Measurements from ENCODE around the gene LYRM1.
"Not testable (repeated sequence)": the region's sequence is repeated elsewhere in the genome, so short reads cannot be mapped to it uniquely, and the experiment has no call there.

LYRM1 gene

DNA sequence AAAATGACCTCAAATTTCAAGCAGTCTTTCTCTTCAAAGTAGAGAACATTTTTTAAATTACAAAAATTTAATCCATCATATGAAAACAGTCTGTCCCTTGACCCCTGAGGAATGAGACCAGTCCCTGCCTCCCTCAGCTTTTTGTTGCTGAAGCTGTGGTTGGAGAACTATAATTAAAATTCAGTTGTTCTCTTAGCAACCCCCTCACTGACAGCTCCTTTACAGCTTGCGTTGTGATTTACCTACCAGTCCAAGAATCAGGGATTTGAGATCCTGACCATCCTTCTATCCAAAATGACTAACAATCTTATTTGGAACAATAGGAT, 29.8 kb downstream of the LYRM1 start:
- in situ Hi-C loops (cut with MboI; ENCODE audit: low sequenced_read_pairs), result no loop called here

DNA sequence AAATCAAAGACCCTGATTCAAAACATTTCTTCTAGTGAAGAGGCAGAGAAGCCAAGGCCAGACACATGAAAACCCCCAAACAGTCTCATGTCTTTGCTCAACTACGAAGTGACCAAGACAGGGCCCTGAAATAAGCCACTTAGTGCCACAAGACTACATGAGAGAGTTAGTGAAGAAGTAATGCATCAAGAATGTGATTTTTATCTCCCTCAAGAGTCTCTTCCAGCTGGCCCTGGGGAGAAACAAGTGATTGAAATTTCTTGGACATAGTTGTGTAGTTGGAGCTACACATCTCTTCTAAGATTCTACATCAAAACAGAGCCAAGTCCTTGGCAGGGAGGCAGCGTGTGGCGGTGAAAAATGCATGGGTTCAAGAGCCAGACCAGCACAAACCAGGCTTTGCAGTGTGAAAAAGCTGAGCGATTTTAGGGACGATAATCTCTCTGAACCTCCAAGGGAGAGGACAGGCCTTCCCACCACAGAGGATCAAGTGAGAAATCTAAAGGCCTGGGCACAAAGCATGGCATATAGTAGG, 30.6 kb downstream of the LYRM1 start:
- in situ Hi-C loops (cut with MboI; ENCODE audit: low sequenced_read_pairs), result no loop called here

DNA sequence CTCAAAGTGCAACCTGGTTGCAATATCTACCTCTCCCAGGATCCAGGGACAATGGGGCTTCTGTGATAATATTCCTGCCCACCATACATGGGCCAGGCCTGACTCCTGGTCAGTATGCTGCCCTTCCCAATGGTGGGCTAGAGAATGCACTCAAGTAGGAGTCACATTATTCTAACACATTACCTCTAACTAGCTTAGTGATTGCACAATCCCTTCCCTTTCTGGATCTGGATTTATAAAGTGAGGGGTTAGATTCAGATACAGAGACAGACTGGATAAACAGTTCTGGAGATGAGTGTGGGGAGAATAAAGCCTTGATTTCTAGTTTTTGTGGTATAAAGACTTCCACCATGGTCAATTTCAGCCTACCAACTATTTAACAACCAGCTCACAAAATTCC, 33.0 kb downstream of the LYRM1 start:
- in situ Hi-C loops (cut with MboI; ENCODE audit: low sequenced_read_pairs), result no loop called here

DNA sequence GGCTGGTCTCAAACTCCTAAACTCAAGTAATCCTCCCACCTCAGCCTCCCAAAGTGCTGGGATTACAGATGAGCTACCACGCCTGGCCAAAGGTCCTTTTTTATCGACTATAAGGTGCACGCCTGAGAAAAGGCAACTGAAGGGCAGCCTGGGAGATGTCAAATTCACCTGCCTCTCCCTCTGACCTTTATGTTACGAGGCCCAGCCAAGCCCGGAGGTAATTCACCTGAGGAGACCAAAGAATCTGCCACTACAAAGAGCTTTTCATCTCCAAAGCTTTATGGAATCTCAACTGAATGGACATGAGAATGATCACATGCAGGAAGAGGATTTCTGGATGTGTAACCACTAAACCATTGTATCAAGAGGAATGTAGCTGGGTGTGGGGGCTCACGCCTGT, 37.2 kb downstream of the LYRM1 start:
- in situ Hi-C loops (cut with MboI; ENCODE audit: low sequenced_read_pairs), result no loop called here

DNA sequence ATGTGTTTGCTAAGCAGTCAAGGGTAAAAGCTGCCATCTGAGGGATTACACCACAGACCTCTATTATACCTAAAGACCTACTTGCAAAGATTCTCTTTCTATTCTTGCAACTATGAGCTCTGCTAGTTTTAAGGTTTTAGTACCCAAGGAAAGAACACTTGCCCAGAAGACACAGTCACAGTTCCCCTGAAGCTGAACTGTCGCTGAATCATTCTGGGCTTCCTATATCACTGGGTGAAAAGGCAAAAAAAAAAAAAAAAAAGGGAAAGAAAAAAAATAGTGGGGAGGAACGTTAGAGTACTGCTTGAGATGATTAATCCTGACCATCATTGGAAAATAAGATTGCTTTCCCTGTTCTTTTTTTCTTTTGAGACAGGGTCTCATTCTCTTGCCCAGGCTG, 37.9 kb downstream of the LYRM1 start:
- in situ Hi-C loops (cut with MboI; ENCODE audit: low sequenced_read_pairs), result no loop called here

DNA sequence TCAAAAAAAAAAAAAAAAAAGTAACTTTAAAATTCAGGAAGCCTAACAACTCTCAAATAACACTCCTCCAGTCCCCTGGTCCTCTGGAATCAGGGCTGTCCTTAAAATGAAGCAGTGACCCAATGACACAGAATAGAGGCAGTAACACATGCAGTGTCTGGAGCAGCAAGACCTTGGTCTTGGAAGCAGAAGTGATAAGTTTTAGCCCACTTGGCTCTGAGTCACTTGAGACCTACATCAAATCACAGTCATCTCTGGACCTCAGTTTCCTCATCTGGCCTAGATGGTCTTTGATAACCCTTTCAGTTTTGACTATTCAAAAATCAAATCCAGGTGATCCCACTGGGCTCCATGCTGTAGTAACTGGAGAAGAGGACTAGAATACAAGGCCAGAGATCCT, 39.0 kb downstream of the LYRM1 start:
- in situ Hi-C loops (cut with MboI; ENCODE audit: low sequenced_read_pairs), result no loop called here

DNA sequence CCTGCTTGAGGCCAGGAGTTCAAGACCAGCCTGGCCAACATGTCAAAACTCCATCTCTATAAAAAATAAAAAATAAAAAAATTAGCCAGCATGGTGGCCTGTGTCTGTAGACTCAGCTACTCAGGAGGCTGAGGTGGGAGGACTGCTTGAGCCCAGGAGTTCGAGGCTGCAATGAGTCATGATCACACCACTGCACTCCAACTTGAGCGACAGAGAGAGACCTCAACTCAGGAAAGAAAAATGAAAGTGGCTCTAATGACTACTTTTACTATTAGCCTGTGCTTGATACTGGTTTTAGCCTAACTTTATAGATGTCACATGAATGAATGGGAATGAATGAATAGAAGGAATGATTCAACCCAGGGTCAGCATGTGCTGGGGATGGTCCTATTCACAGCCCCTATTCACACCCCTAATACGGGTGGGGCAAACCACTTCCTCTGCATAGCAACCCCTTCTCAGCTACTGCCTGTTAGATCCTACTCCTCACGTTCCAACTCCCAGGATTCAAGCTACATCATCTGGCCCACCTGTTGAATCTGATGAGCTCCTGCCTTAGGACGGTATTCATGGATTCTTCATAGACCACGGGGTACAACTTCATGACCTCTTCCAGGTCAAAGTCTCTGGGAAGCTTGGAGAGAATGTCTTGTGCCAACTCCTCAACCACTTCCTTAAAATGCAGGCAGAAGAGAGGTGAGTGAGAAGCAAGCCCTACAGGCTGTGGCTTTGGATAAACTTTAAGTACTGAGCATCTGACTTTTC, 40.5 kb downstream of the LYRM1 start:
- in situ Hi-C loops (cut with MboI; ENCODE audit: low sequenced_read_pairs), result no loop called here

DNA sequence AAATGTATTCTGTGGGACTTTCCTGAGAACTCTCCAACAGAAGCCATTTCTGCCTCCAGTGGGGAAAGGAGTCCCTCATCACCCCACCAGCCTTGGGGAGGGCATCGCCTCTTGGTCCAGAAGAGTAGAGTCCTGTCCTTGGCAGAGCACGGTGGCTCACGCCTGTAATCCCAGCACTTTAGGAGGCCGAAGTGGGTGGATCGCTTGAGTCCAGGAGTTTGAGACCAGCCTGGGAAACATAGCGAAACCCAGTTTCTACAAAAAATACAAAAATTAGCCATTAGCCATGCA, 41.0 kb downstream of the LYRM1 start:
- in situ Hi-C loops (cut with MboI; ENCODE audit: low sequenced_read_pairs), result no loop called here

DNA sequence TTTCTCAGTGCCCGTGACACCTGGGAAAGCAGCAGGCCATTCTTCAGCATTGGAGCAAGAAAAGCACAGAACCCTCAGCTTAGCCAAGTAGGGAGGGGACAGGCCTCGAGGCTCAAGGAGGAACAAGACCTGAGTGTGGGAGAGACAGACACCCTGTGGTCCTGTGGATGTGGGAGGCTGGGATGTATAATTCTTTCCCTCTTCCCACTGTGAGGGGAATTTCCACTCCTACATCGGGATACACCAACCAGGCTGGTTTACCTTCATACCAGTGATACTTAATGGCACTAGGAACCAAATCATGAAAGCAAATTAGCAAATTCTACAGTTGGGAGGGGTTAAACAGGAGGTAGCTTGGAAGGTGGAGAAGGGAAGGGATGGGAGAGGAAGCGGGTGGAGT, 41.7 kb downstream of the LYRM1 start:
- in situ Hi-C loops (cut with MboI; ENCODE audit: low sequenced_read_pairs), result no loop called here

DNA sequence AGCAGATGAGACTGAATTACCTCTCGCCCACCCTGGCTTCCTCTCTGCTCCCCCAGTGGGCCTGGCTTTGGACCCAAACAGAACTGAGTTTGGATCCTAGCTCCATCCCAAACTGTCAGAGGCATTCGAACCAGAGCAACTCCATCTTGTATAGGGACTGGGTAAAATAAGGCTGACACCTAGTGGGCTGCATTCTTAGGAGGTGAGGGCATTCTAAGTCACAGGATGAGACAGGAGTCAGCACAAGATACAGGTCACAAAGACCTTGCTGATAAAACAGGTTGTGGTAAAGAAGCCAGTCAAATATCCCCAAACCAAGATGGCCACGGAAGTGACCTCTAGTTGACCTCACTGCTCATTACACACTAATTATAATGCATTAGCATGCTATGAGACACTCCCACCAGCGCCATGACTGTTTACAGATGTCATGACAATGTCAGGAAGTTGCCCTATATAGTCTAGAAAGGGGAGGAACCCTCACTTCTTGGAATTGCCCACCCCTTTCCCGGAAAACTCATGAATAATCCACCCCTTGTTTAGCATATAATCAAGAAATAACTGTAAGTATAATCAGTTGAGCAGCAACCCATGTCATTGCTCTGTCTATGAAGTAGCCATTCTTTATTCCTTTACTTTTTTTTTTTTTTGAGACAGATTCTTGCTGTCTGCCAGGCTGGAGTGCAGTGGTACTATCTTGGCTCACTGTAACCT, 44.4 kb downstream of the LYRM1 start:
- in situ Hi-C loops (cut with MboI; ENCODE audit: low sequenced_read_pairs), result no loop called here

DNA sequence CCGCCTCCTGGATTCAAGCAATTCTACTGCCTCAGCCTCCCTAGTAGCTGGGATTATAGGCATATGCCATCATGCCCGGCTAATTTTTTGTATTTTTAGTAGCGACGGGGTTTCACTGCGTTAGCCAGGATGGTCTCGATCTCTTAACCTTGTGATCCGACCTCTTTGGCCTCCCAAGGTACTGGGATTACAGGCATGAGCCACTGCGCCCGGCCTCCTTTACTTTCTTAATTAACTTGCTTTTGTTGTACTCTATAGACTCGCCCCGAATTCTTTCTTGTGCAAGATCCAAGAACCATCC, 45.0 kb downstream of the LYRM1 start:
- in situ Hi-C loops (cut with MboI; ENCODE audit: low sequenced_read_pairs), result not testable (repeated sequence)

DNA sequence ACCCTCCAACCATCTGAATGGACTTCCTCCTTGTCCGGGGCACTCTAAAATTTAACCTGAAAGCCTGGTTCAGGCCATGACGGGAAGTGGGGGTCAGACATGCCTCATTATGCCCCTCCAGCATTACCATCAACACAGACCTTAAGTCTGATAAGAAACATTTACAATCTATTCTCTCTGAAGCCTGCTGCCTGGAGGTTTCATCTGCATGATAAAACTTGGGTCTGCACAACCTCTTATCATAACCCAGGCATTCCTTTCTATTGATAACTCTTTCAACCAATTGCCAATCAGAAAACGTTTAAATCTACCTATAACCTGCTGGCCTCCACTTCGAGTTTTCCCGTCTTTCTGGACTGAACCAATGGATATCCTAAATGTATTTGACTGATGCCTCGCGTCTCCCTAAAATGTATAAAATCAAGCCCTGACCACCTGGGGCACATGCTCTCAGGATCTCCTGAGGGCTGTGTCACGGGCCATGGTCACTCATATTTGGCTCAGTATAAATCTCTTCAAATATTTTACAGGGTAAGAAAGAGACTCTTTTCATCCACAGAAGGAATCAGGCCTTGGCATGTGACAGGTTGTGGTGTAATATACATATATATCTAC, 45.6 kb downstream of the LYRM1 start:
- in situ Hi-C loops (cut with MboI; ENCODE audit: low sequenced_read_pairs), result no loop called here

DNA sequence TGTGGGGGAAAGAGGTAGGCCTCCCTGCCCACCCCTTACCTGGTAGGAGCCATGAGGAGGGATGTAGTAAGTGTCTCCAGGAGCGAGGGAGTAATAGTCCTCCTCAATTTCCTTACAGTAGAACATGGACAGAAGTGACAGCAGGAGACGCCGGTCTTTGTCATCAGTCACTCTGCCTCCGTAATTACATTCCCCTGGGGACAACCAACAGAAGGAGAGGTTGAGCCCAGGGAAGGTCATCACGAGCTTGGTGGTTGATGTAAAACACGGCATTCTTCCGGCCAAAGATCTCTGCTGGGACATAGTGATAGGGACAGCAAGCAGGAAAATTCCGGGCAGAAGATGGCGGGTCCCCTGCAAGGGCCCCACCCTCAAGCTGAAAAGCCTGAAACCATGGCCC, 47.9 kb downstream of the LYRM1 start:
- in situ Hi-C loops (cut with MboI; ENCODE audit: low sequenced_read_pairs), result no loop called here

DNA sequence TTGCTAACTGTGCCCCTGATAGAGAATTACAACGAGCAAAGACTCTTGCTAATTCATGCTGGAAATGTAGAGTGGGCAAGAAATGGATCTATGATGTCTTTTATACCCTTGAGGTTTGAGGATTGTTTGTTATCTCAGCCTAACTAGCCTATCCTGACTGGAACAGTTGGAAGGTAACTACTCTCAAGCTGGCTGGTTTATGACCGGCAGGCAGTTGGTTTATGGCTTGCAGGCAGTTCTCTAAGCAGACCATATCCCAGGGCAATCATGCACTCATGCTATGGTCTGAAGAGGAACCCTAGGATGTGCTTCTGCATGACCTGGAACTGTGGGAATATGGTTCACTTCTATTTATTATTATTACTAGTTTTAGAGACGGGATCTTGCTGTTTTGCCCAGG, 49.1 kb downstream of the LYRM1 start:
- in situ Hi-C loops (cut with MboI; ENCODE audit: low sequenced_read_pairs), result no loop called here

DNA sequence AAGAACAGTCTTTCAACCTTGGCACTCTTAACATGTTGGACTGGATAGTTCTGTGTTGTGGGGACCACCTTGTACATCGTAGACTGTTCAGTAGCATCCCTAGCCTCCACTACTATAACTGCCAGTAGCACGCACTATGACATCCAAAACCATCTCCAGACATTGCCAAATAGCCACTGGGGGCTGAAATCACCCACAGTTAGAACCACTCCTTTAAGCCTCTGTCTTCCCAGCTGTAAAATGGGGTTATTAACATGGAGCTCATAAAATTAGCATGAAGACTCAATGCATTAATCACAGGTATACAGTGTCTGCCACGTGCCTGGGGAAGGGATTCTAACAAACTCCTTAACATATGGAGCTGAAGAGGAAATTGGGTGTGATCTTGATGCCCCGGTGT, 49.7 kb downstream of the LYRM1 start:
- in situ Hi-C loops (cut with MboI; ENCODE audit: low sequenced_read_pairs), result no loop called here

DNA sequence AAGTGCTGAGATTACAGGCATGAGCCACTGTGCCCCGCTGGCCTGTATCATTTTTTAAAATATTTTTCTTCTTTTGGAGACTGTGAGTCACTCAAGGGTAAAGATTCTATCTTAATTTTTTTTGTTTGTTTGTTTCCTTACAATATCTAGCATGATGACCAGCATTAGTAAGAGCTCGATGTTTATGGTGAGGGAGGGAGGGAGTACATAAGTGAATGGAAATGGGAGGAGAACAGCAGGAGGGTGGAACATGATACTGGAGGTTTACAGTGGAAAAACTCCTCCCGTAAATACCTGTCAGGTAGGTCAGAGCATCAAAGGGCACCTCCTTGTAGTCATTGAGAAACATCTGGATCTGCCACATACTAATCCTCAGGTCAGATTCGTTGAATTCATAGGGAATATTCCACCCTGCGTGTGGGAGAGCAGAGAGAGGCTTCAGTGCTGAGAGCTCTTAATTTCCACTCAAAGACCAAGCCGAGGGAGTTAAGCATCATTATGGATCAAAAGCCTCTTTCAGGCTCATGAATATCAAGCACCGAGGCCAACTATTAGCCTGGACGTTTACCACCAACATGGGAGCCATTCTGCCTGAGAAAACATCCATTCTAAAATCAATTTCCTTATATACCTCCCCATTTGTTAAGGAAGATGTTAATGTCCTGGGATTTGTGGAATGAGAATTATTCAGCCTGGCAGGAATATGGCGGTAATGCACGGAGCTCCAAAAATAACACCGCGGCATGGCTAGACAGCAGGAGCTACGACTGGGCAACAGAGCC, 51.8 kb downstream of the LYRM1 start:
- in situ Hi-C loops (cut with MboI; ENCODE audit: low sequenced_read_pairs), result no loop called here

DNA sequence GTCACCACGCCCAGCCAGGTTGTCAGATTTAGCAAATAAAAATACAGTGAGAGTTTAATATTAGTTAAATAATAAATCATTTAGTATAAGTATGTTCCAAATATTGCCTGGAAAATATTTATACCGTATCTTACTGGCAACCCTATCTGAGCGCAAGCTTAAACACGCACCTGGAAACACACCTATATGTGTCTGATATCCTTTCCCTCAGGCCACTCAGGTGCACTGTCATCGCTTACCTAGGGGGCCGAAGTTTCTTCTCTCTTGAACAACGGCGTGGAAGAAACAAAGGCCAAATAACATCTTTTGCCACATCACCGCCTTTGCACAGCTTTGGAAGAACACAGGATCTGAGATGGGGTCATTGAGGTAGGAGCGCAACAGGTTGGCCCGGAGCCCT, 54.0 kb downstream of the LYRM1 start:
- in situ Hi-C loops (cut with MboI; ENCODE audit: low sequenced_read_pairs), result no loop called here

DNA sequence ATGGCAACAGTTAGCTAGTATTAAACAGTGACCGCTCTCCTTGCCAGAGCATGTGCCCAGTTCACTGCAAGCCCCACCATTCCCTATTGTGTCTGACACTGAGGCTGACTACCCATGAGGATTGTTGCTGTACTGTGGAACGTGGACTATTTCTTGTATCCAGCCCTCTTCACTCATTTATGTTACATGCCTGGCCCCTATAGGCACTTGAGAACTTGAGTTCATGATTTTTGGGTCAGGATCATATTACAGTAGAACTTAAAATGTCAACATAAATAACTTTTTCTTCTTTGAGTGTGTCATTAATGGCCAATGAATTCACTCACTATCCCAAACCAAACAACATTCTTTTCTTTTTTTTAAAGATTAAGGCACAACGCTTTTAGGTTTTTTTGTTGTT, 55.7 kb downstream of the LYRM1 start:
- in situ Hi-C loops (cut with MboI; ENCODE audit: low sequenced_read_pairs), result no loop called here

DNA sequence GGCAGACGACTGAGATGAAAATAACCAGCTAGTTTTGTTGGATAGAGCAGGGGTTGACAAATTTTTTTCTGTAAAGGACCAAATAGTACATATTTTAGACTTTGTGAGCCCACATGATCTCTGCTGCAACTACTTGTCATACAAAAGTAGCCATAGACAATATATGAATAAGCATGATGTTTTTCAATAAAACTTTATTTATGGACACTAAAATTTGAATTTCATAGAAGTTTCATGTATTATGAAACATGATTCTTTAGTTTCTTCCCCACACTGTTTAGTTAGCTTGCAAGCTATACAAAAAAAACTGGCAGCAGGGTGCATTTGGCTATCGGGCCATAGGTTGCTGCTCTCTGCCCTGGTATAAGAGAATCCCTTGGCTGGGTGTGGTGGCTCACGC, 56.6 kb downstream of the LYRM1 start:
- in situ Hi-C loops (cut with MboI; ENCODE audit: low sequenced_read_pairs), result no loop called here

DNA sequence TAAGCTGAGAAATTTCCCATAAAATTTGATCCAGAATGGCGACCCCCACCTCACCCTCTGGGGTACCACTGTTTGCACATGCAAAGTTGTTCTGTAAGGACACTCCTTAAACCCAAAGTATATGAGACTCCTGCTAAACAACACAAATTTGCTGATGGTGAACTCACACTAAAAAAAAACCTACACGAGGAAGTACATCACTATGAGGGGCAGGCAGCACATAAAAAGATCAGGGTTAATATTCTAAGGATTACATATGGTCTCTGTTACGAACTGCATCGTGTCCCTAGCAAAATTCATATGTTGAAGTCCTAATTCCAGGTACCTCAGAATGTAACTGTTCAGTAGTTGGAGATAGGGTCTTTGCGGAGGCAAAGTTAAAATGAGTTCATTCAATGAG, 60.3 kb downstream of the LYRM1 start:
- in situ Hi-C loops (cut with MboI; ENCODE audit: low sequenced_read_pairs), result no loop called here

DNA sequence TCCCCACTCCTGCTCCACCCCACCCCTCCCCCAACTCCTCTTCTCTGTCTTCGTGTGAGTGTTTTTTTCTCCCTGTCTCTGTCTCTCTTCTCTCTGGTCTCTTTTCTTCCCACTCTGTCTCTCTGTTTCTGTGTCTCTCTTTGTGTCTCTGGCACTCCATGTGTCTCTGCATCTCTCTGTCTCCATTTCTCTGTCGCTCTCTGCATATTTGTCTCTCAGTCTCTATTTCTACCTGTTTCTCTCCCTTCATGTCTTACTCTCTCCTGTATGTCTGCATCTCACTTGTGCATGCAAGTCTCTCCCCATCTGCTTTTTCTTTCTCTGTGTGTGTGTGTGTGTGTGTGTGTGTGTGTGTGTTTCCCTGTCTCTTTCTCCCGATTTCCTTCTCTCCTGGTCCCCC, 68.2 kb downstream of the LYRM1 start:
- in situ Hi-C loops (cut with MboI; ENCODE audit: low sequenced_read_pairs), result no loop called here

DNA sequence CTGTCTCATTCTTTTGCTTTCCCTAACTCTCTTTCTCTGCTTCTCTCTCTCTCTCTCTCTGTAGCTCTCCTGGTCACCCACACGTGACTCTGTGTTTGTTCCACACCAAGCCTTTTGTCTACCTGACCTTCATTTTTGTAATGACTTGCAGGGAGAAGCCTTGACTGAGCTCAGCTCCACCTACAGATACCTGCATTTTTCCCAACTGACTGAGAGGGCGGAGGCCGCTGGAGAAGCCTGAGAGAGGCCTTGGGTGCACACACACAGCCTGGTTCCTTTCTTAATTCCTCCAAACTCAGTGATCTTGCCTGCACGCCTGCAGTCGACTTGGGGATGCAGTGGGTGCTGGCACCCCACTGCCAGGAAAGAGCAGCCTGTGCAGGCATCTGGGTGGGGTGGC, 68.8 kb downstream of the LYRM1 start:
- in situ Hi-C loops (cut with MboI; ENCODE audit: low sequenced_read_pairs), result no loop called here

Measured in HL-60/S4 treated with phorbol 12-myristate 13-acetate at 8.2 ng/mL for 4 days and 3 days (cell line).